Skeletal muscle tissue (tissue), 4 donors: Measurements from ENCODE around the gene TCP10L. TPM values are rescaled to one million over a fixed set of nuclear protein-coding genes. Genes with fewer than 3 reads are reported as not detected.
"Not testable (repeated sequence)": the region's sequence is repeated elsewhere in the genome, so short reads cannot be mapped to it uniquely, and the experiment has no call there.

Experiments used
- H3K27ac ChIP-seq: one replicate; pipeline ENCODE4 v1.7.0; 2013; ENCODE audit warnings: mild to moderate bottlenecking, low read depth, low read length, inconsistent platforms
- H3K27me3 ChIP-seq, 3 donors: one replicate each; pipeline ENCODE4 v1.7.0; 2013; ENCODE audit warnings: low read length in 3 of 3; ENCODE audit not compliant: control insufficient read depth in 3 of 3, insufficient read depth in 3 of 3
- H3K36me3 ChIP-seq, 3 donors: one replicate each; pipeline ENCODE4 v1.7.0; 2013; ENCODE audit warnings: low read length in 3 of 3; ENCODE audit not compliant: control insufficient read depth in 3 of 3, insufficient read depth in 3 of 3
- H3K4me1 ChIP-seq, 3 donors: one replicate each; pipeline ENCODE4 v1.7.0; 2013; ENCODE audit warnings: low read length in 3 of 3, mild to moderate bottlenecking in 3 of 3; ENCODE audit not compliant: control insufficient read depth in 3 of 3, insufficient read depth in 3 of 3
- H3K4me3 ChIP-seq, 3 donors: one replicate each; pipeline ENCODE4 v1.7.0; 2013; ENCODE audit warnings: low read length in 3 of 3
- H3K9ac ChIP-seq, 3 donors: one replicate each; pipeline ENCODE4 v1.7.0; 2013; ENCODE audit warnings: low read length in 3 of 3, mild to moderate bottlenecking in 3 of 3, moderate library complexity in 2 of 3, low read depth in 1 of 3
- H3K9me3 ChIP-seq, 3 donors: one replicate each; pipeline ENCODE4 v1.7.0; 2013; ENCODE audit warnings: low read length in 3 of 3; ENCODE audit not compliant: control insufficient read depth in 3 of 3
- total RNA-seq: library from RNA; depleted of rRNA; stranded (reverse); fragments of >200 nt; gene quantifications from one replicate; pipeline ENCODE4 v1.2.3, GENCODE V29; 2014
- donor health status: Osteomylitis.

The TCP10L gene
- total RNA-seq, 1 donor from 2014 or later = not detected

- no peak overlapping the region for H3K4me3 ChIP-seq
- H3K36me3 ChIP-seq = peaks cover 0 to 2% (median 0%) of the 10 kb centered on the region in 3 donors
- no peak overlapping the region for H3K27ac ChIP-seq
- H3K9me3 ChIP-seq = no peaks in the 10 kb centered on the region
- H3K9ac ChIP-seq = no peak overlapping the region
- H3K4me1 ChIP-seq = peaks cover 9 to 10% (median 9%) of the 10 kb centered on the region in 3 donors
- H3K27me3 ChIP-seq = peaks cover 0 to 6% (median 5%) of the 10 kb centered on the region in 3 donors
These were observed 12.5 kb downstream of the TCP10L start for GRCh38 chr21:32572574-32573420.

- peaks cover 0 to 6% (median 5%) of the 10 kb centered on the region in 3 donors for H3K27me3 ChIP-seq
- no peaks in the 10 kb centered on the region for H3K36me3 ChIP-seq
- H3K9ac ChIP-seq = no peak overlapping the region
- H3K9me3 ChIP-seq = no peaks in the 10 kb centered on the region
- H3K4me3 ChIP-seq = no peak overlapping the region
- H3K4me1 ChIP-seq = peaks cover 9 to 10% (median 9%) of the 10 kb centered on the region in 3 donors
- no peak overlapping the region for H3K27ac ChIP-seq
These were observed 14.9 kb downstream of the TCP10L start for GRCh38 chr21:32570456-32570855.

GRCh38 chr21:32569261-32570230, 15.8 kb downstream of the TCP10L start:
- Histone ChIP-seq H3K4me1 (peaks cover 9 to 10% (median 9%) of the 10 kb centered on the region in 3 donors), H3K27me3 (peaks cover 0 to 6% (median 5%) of the 10 kb centered on the region in 3 donors), H3K9ac (peak overlapping the region; percentile 69 to 87 (median 75))

GRCh38 chr21:32567626-32568025, 17.7 kb downstream of the TCP10L start:
- no peaks in the 10 kb centered on the region for H3K36me3 ChIP-seq
- no peak overlapping the region for H3K4me3 ChIP-seq
- no peaks in the 10 kb centered on the region for H3K9me3 ChIP-seq
- peaks cover 0 to under 1% (median under 1%) of the 10 kb centered on the region in 3 donors for H3K27me3 ChIP-seq
- H3K4me1 ChIP-seq = peaks cover 9 to 10% (median 9%) of the 10 kb centered on the region in 3 donors
- H3K9ac ChIP-seq = no peak overlapping the region
- no peak overlapping the region for H3K27ac ChIP-seq

More at GRCh38 chr21:32569261-32570230, 15.8 kb downstream of the TCP10L start:
- peak overlapping the region; percentile 72 to 81 (median 79) for H3K4me3 ChIP-seq
- H3K36me3 ChIP-seq = no peaks in the 10 kb centered on the region
- H3K27ac ChIP-seq = peak overlapping the region; percentile 39
- H3K9me3 ChIP-seq = no peaks in the 10 kb centered on the region

GRCh38 chr21:32566741-32567389, 18.5 kb downstream of the TCP10L start:
- no peaks in the 10 kb centered on the region for H3K27me3 ChIP-seq
- H3K27ac ChIP-seq = no peak overlapping the region
- no peaks in the 10 kb centered on the region for H3K9me3 ChIP-seq
- no peaks in the 10 kb centered on the region for H3K36me3 ChIP-seq
- H3K4me1 ChIP-seq = peaks cover 9 to 10% (median 9%) of the 10 kb centered on the region in 3 donors
- no peak overlapping the region for H3K9ac ChIP-seq
- H3K4me3 ChIP-seq = no peak overlapping the region

- H3K36me3 ChIP-seq = no peaks in the 10 kb centered on the region
- H3K27ac ChIP-seq = no peak overlapping the region
- no peak overlapping the region for H3K9ac ChIP-seq
- H3K27me3 ChIP-seq = no peaks in the 10 kb centered on the region
- peaks cover 9 to 10% (median 9%) of the 10 kb centered on the region in 3 donors for H3K4me1 ChIP-seq
- no peak overlapping the region for H3K4me3 ChIP-seq
- H3K9me3 ChIP-seq = no peaks in the 10 kb centered on the region
These were observed 19.4 kb downstream of the TCP10L start for GRCh38 chr21:32565856-32566465.

GRCh38 chr21:32562915-32563314, 22.4 kb downstream of the TCP10L start:
- Histone ChIP-seq H3K27me3 (no peaks in the 10 kb centered on the region), H3K9ac (no peak overlapping the region), H3K36me3 (no peaks in the 10 kb centered on the region), H3K27ac (peak overlapping the region; percentile 26), H3K4me3 (no peak overlapping the region), H3K4me1 (no peaks in the 10 kb centered on the region), H3K9me3 (no peaks in the 10 kb centered on the region)

GRCh38 chr21:32562426-32562825, 22.9 kb downstream of the TCP10L start:
- Histone ChIP-seq H3K36me3 (no peaks in the 10 kb centered on the region), H3K27me3 (no peaks in the 10 kb centered on the region), H3K9ac (peak overlapping the region in 1 of 3 donors; percentile 10), H3K9me3 (no peaks in the 10 kb centered on the region), H3K4me3 (no peak overlapping the region), H3K4me1 (no peaks in the 10 kb centered on the region), H3K27ac (peak overlapping the region; percentile 26)

GRCh38 chr21:32561476-32561875, 23.8 kb downstream of the TCP10L start:
- not testable (repeated sequence) for H3K4me1 ChIP-seq, H3K27ac ChIP-seq, H3K27me3 ChIP-seq, H3K4me3 ChIP-seq, H3K9ac ChIP-seq, H3K9me3 ChIP-seq, H3K36me3 ChIP-seq
